Spleen (tissue), 7 donors: ENCODE measurements around the gene PGGT1B.

Experiments
- CTCF ChIP-seq, 11 experiments: fragments of 200-600 bp in 7 of 11; fragments of 450-650 bp in 4 of 11; sonication (generic) in 4 of 11; IDR thresholded peaks in 8 of 11; conservative IDR thresholded peaks in 3 of 11; 1 replicate in 7 of 11; 2 replicates in 4 of 11; pipeline versions ENCODE4 v1.4.0 to v1.8.0; 2016 to 2021; ENCODE audit warnings: antibody characterized with exemption in 11 of 11, inconsistent platforms in 4 of 11, mild to moderate bottlenecking in 1 of 11
- POLR2A ChIP-seq, 3 donors: fragments of 450-650 bp; IDR thresholded peaks; one replicate each; pipeline ENCODE4 v1.5.1; 2017; ENCODE audit warnings: antibody characterized with exemption in 3 of 3, mild to moderate bottlenecking in 1 of 3
- POLR2AphosphoS5 ChIP-seq, 3 donors: sonication (generic); formaldehyde crosslinking; IDR thresholded peaks; one replicate each; pipeline ENCODE4 v1.5.1; 2017; ENCODE audit warnings: antibody characterized with exemption in 3 of 3
- donor health status: DM: no; HTN: no; CAD: no; lungs with moderate emphysema.
- donor health status: DM: no; HTN: no; CAD: no.
- donor health status: DM: no; HTN: no; CAD: no.

GRCh38 chr5:115264786-115265185 lies 2.1 kb upstream of the PGGT1B start:
- TF ChIP-seq POLR2A (IDR thresholded peaks at IDR 0.05) (no peak), CTCF (IDR thresholded peaks at IDR 0.05 in 8 of 11, conservative IDR thresholded peaks at IDR 0.05 in 3 of 11) (no peak), POLR2AphosphoS5 (IDR thresholded peaks at IDR 0.05) (no peak)
